ENCODE data around the gene RPL32.
"Not testable (repeated sequence)": the region's sequence is repeated elsewhere in the genome, so short reads cannot be mapped to it uniquely, and the experiment has no call there.

The RPL32 gene

GRCh38 chr3:12841149-12841969, at the start of gene RPL32:
Gene RPL32, minus strand, starts transcription at chr3:12841565. Its CDS starts 1,328 bp downstream, at chr3:12840237.
- no peak for FAIRE-seq

- no peak for FAIRE-seq
Measured at GRCh38 chr3:12890610-12891390, 49.4 kb upstream of the RPL32 start.

GRCh38 chr3:12886736-12887135, 45.4 kb upstream of the RPL32 start:
- no peak for FAIRE-seq

- no peak for FAIRE-seq
Measured at GRCh38 chr3:12886106-12886679, 44.8 kb upstream of the RPL32 start.

GRCh38 chr3:12885583-12885930, 44.2 kb upstream of the RPL32 start:
- no peak for FAIRE-seq

GRCh38 chr3:12884790-12885582, 43.6 kb upstream of the RPL32 start:
- no peak for FAIRE-seq

- no peak for FAIRE-seq
Measured at GRCh38 chr3:12884186-12884680, 42.9 kb upstream of the RPL32 start.

- no peak for FAIRE-seq
Measured at GRCh38 chr3:12882336-12883310, 41.3 kb upstream of the RPL32 start.

- FAIRE-seq, result not testable (repeated sequence)
Measured at GRCh38 chr3:12881858-12882257, 40.5 kb upstream of the RPL32 start.

GRCh38 chr3:12879191-12879815, 37.9 kb upstream of the RPL32 start:
- no peak for FAIRE-seq

GRCh38 chr3:12878758-12879157, 37.4 kb upstream of the RPL32 start:
- not testable (repeated sequence) for FAIRE-seq

- FAIRE-seq, result no peak
Measured at GRCh38 chr3:12878141-12878574, 36.8 kb upstream of the RPL32 start.

- no peak for FAIRE-seq
Measured at GRCh38 chr3:12877040-12877439, 35.7 kb upstream of the RPL32 start.

GRCh38 chr3:12875857-12876836, 34.8 kb upstream of the RPL32 start:
- FAIRE-seq, result no peak

GRCh38 chr3:12871404-12871983, 30.1 kb upstream of the RPL32 start:
- FAIRE-seq, result no peak

- no peak for FAIRE-seq
Measured at GRCh38 chr3:12870942-12871341, 29.6 kb upstream of the RPL32 start.

GRCh38 chr3:12869035-12869621, 27.8 kb upstream of the RPL32 start:
- FAIRE-seq, result no peak

Data from colon (tissue), 2 donors.